Esophagus squamous epithelium (tissue), 4 donors: ENCODE measurements around the gene PRPF38A.

Experiments
- POLR2A ChIP-seq, 4 donors: fragments of 450-650 bp; IDR thresholded peaks; one replicate each; pipeline ENCODE4 v1.6.1; 2017; ENCODE audit warnings: antibody characterized with exemption in 4 of 4, mild to moderate bottlenecking in 4 of 4, moderate library complexity in 3 of 4
- TF ChIP-seq, protein P1 (sequence below), 6 experiments: fragments of 450-650 bp in 4 of 6; fragments of 200-600 bp in 2 of 6; sonication (generic) in 2 of 6; IDR thresholded peaks; one replicate each; pipeline ENCODE4 v1.5.1; 2016 to 2019; ENCODE audit warnings: antibody characterized with exemption in 6 of 6, mild to moderate bottlenecking in 4 of 6, moderate library complexity in 4 of 6

DNA sequence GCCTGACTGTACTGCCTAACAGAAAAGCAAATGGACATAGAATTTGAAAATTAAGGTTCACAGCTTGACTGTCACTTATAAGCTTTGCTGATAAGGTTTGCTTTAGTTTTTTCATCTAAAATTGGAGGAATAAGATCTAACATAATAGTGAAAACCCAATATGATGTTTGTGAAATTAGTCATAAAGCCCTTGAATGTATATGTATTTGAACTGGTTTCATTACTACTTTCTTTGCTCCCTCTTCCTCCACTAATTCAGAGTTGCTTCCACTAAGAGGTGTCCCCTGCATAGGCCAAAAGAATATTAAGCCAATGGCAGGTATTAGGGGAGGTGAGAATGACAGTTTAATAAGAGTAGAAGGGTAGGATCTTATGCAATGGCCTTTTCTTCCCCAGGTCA lies 10.5 kb downstream of the PRPF38A start:
- TF ChIP-seq, protein P1, sequence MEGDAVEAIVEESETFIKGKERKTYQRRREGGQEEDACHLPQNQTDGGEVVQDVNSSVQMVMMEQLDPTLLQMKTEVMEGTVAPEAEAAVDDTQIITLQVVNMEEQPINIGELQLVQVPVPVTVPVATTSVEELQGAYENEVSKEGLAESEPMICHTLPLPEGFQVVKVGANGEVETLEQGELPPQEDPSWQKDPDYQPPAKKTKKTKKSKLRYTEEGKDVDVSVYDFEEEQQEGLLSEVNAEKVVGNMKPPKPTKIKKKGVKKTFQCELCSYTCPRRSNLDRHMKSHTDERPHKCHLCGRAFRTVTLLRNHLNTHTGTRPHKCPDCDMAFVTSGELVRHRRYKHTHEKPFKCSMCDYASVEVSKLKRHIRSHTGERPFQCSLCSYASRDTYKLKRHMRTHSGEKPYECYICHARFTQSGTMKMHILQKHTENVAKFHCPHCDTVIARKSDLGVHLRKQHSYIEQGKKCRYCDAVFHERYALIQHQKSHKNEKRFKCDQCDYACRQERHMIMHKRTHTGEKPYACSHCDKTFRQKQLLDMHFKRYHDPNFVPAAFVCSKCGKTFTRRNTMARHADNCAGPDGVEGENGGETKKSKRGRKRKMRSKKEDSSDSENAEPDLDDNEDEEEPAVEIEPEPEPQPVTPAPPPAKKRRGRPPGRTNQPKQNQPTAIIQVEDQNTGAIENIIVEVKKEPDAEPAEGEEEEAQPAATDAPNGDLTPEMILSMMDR (IDR thresholded peaks at IDR 0.05) = no peak
- no peak for TF ChIP-seq POLR2A (IDR thresholded peaks at IDR 0.05)
